HTERT RPE-1 (cell line): ENCODE results near the gene TTC6.

Experiments used
- in situ Hi-C: fragments of 300-500 bp; cut with MboI; formaldehyde crosslinking; loops from 4 replicates; pipeline ENCODE4 v1.14.3; 2020; ENCODE audit warnings: low sequenced_read_pairs

Gene TTC6

DNA sequence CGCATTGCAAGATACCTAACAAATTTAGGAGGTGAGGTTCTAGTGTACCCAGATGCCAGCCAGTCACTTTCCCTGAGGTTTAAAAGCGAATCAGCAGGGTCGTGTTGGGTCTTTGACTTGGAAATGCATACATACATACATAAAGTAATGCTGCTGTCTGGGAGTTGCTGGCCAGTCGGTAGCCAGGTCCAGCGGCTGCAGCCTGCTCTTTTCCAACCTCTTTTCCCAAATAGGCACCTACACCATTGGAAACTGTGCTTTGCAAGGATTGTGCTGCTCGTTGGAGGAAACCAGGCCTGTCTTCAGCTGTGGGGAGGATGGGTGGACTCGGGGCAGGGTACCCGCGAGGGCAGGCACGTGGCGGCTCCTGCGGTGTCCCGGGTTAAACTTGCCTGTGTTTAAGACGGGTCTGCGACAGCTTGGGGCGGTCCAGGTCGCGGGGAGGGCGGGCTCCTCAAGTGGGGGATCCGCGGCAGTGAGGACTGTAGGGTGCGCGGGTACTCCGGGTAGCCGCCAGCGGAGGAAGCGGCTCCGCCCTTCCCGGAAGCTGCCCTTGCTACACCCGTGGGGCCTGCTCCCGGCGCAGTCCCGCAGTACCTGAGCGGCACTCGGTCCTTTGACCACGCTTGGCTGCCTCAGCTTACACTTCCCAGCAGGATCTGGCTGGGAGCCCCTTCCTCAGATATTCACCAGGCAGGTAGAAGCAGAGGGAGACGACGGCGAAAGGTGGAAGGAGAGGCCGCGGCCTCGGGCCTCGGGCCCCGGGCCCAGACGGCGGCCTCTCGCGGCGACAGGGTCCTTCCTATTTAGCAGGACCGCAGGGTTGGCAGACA, 2.7 kb downstream of the TTC6 start:
- in situ Hi-C loops = no loop called here

GRCh38 chr14:37598747-37599506, 3.5 kb downstream of the TTC6 start:
- in situ Hi-C loops = no loop called here

DNA sequence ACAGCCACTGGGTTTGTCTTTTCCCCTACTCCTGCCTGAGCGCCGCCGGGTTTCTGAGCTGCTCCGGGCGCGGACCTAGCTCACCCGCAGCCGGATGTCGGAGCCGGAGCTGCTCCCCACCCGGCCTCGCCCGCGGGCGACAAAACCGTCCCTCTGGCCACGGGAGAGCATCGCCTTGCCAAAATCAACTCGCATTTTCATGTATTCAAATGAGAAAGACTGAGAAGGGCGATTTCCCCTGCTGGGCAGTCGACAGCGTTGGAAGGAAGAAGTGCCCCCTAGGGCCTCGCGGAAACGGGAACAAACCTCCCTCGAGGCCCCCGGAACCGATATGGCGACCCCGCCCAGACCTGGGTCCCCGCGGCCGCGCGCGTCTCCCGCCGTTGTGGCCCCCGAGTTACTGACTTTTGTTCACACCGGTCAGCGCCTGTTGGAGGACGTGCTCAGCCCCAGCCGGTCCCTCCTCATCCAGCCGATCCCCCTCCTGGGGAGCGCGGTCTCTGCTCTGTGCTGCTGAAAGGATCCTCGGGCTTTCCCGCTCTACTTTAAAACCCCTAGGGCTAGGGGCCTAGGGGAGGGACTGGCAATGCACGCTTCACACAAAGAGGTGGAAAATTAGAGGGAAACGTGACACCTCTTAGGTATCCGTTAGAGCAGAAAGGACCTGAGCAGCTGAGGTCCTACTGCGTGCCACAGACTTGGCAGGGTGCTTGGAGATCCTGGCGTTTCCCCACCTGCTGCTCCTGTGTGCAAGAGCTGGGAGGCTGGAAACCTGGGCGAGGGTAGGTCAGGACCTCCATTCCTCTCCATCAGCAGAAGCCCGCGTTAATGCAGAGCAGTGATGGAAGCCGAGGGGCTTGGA, 4.3 kb downstream of the TTC6 start:
- in situ Hi-C loops = no loop called here

- in situ Hi-C loops = no loop called here
These were observed 5.7 kb downstream of the TTC6 start for GRCh38 chr14:37600880-37601741.

DNA sequence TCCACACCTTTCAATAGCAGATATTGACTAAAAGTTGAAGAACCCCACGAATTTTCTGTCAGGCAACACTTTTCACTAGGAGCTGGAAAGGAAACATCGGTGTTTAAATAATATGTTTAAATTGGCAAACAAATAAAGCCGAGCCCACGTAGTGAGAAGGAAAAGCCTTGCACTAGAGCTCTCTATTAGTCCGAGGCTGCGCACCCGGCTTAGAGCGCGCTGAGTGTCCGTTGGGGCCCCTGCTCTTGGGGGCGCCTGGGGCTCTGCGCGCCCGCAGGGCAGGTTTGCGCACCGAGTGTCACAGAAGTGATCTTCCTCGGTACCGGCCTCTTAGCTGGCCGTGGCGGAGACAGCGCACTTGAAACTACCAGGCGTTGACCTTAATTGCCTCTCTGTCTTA, 6.4 kb downstream of the TTC6 start:
- in situ Hi-C loops = no loop called here

- in situ Hi-C loops = no loop called here
These were observed 7.4 kb downstream of the TTC6 start for GRCh38 chr14:37602605-37603453.

GRCh38 chr14:37603688-37604251, 8.3 kb downstream of the TTC6 start:
- in situ Hi-C loops = no loop called here

GRCh38 chr14:37606678-37607077, 11.2 kb downstream of the TTC6 start:
- in situ Hi-C loops = no loop called here

- in situ Hi-C loops = no loop called here
These were observed 13.2 kb downstream of the TTC6 start for GRCh38 chr14:37608649-37609048.

- in situ Hi-C loops = no loop called here
These were observed 15.6 kb downstream of the TTC6 start for GRCh38 chr14:37610945-37611523.

GRCh38 chr14:37615582-37616289, 20.3 kb downstream of the TTC6 start:
- in situ Hi-C loops = no loop called here

GRCh38 chr14:37616853-37617252, 21.4 kb downstream of the TTC6 start:
- in situ Hi-C loops = no loop called here

GRCh38 chr14:37617864-37618365, 22.5 kb downstream of the TTC6 start:
- in situ Hi-C loops = no loop called here

GRCh38 chr14:37618498-37619028, 23.1 kb downstream of the TTC6 start:
- in situ Hi-C loops = no loop called here

DNA sequence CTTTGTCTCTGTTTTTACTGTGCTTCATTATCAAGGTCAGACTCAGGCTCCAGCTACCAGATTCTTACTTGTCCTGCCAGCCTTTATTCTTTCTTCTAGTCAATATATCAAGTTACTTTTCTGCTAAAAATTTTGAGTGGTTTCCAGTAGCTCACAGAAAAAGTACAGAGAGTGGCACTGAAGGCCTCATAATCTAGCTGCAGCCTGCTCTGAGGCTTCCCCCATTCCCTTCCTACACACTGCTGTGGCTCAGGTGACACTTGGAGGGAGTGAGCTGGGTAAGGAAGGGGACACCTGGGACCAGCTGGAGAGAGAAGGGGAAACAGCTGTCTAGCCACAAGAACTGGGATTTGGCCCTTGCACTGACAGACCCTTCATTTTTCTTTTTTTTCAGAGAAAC, 25.4 kb downstream of the TTC6 start:
- in situ Hi-C loops = no loop called here

- in situ Hi-C loops = no loop called here
These were observed 26.9 kb downstream of the TTC6 start for GRCh38 chr14:37622231-37622923.

GRCh38 chr14:37623426-37623951, 28.1 kb downstream of the TTC6 start:
- in situ Hi-C loops = no loop called here
